GM19351 (cell line): ENCODE results near the gene TMEM9B.
"Not testable (repeated sequence)": the region's sequence is repeated elsewhere in the genome, so short reads cannot be mapped to it uniquely, and the experiment has no call there.

Experiments used
- ATAC-seq: cut with Tn5 transposase; IDR thresholded peaks from one replicate; pipeline ENCODE4 v1.9.1; 2021; ENCODE audit warnings: mild to moderate bottlenecking, moderate library complexity; ENCODE audit not compliant: unreplicated experiment

The TMEM9B gene

GRCh38 chr11:8964324-8965320, at the start of gene TMEM9B:
Gene TMEM9B, minus strand, starts transcription at chr11:8964442. Its CDS starts 129 bp downstream, at chr11:8964313.
- ATAC-seq, result peak; percentile 68

DNA sequence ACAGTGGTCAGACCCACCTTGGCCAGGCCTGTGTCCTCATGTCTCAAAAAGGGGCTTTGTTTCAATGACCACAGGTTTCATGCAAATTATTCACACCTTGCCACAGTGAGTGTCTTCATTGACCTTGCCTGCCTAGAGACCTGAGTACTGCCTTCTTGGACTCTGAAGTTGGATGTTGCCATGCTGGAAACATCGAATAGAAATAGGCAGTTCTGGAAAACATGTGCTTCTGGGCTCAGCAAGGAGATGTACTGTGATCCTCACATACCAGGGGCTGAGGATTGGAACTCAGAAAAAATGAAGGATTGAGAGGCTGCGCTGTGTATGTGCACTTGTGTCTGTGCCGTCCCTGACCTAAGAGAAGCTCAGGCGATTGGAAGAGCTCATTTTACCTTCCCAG, 49.1 kb upstream of the TMEM9B start:
- no peak for ATAC-seq

DNA sequence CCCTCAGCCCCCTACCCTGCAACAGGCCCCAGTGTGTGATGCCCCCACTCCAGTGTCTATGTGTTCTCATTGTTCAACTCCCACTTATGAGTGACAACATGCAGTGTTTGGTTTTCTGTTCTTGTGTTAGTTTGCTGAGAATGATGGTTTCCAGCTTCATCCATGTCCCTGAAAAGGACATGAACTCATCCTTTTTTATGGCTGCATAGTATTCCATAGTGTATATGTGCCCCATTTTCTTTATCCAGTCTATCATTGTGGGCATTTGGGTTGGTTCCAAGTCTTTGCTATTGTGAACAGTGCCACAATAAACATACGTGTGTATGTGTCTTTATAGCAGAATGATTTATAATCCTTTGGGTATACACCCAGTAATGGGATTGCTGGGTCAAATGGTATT, 45.3 kb upstream of the TMEM9B start:
- not testable (repeated sequence) for ATAC-seq

DNA sequence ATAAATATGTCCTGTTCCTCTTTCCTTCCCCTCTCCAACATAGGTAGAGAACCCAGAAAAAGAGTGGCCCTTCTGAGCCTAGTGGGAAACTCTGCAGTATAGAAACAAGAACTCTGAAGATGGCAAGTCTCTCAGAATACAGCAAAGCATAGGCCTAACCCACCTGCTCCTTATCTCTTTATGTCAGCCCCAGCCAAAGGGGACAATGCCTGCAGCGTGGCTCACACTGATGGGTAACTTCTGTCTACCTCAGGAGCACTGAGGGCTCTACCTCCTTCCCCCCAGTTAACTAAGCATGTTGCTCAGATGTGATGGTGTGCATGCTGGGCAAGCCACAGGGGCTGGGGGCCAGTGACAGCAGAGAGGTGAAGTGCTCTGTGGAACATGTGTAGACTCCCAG, 44.4 kb upstream of the TMEM9B start:
- ATAC-seq, result no peak

- no peak for ATAC-seq
Observed at GRCh38 chr11:9008011-9008550, 43.8 kb upstream of the TMEM9B start.

- no peak for ATAC-seq
Observed at GRCh38 chr11:9005087-9005486, 40.8 kb upstream of the TMEM9B start.

DNA sequence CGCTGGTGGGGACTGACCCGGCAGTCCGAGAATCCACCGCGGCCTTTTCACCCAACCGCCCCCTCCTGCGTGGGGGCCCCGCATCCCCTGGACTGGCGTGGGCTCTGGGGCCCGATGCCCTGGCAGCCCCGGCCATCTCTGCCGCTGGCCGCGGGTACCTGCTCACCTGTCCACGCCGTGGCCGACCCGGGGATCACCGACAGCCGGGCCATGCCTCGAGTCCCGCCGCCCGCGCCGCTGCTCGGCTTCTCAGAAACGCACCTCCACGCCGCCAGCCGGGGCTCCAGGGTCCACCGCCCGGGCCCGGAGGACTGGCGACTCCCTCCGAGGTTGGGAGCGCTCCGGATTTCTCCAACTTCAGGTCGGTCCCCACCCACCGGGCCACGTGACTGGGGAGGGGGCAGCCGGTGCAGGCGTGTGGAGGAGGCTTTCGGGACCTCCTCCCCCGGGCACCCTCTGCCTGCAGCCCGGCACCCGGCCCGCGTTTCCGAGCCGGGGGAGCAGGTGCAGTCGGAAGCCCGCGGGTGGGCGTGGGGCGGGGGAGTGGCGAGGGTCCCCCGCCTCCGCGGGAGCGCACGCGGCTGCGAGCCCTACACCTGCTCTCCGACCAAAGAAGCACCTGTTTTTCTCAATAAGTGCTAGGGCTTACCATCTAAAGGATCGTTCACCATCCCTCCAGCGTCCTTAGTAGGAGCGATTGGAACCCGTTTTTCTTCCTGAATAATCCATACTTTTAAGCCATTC, 40.1 kb upstream of the TMEM9B start:
- ATAC-seq, result peak; percentile 11

DNA sequence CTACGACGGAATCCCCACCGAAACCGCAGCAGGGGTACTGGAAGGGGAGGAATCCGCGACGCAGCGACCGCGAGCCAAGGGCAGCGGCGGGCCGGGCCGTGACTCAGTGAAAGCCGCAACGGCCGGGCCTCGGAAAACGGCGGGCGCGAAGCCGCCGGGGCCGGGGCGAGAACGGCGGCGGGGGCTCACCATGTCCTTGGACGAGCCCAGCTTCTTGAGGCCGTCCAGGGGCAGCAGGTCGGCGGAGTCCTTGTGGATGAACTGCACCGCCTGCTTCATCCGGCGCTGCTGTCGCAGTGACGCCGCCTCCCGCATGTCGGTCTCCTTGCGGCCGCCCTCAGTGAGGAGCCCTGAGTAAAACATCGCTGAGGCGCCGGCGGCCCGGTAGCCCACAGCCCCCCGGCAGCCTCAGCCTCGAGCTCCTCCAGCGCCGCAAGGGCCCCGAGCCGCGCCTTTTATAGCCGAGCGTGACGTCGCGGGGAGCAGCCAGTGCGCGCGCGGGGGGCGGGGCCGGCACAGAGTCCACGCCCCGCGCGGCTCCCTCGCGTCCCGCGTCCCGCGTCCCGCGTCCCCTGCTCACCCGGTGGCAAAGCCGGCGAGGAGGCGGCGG, 39.4 kb upstream of the TMEM9B start, which contains the start of gene NRIP3:
Gene NRIP3, minus strand, starts transcription at position 429 of the 610 bp plus-strand sequence. Its CDS starts 66 bp downstream, at position 363.
- ATAC-seq, result peak; percentile 68

- no peak for ATAC-seq
Observed at GRCh38 chr11:9002920-9003572, 38.8 kb upstream of the TMEM9B start.

DNA sequence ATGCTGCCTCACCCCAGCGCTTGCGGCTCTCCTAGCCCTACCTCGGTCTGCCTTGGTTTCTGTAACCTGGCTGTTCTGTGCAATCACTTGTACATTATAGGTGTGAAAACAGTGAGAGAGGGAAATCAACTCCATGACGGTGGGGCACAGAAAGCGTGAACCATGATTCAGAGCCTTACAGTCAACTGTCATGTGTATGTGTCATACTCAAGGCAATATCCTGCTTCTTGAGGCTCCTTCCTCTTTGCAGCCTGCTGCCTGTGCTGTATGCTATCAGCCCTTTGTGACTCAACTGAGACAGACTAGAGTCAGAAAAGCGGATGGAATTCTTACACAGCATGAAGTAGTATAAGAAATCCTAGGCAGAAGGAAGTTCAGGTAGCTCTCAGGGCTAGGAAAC, 37.5 kb upstream of the TMEM9B start:
- ATAC-seq, result no peak

DNA sequence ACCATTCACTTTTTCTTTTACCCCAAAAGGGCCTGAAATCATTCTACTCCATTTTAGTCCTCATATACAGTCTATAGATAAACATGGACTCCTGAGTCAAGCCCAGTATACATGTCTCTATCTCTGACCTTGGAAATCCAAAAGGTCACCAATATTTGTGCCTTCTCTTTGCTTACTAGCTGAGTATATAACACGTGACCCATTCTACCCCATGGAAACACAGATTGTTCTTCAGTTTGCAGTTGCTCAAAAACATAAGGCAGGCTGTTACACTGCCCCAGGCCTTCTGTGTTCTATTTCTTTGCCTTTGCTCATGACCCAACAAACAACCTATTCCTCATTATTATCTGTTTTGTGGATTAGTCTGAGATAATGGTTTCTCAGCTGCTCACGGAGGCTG, 33.8 kb upstream of the TMEM9B start:
- ATAC-seq, result no peak

DNA sequence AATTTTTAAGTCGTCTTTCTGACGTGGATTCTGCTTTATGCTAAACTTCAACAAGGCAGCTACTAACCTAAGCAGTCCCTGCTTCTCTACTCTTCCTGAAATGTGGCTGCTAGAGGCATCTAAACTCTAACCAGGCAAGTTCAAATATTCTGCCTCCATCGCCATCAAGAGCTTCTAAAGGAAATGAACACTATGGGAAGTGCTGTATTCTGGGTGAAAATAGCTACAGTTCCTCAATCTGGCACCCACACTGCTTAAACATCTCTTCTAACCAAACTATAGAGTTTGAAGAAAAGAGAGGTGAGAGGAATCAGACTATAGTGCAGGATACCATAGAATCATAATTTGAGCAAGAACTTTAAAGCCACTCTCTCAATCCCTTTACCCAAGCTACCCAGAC, 33.2 kb upstream of the TMEM9B start:
- ATAC-seq, result no peak

GRCh38 chr11:8989453-8989852, 25.2 kb upstream of the TMEM9B start:
- ATAC-seq, result no peak

- no peak for ATAC-seq
Observed at GRCh38 chr11:8988329-8989234, 24.3 kb upstream of the TMEM9B start.

GRCh38 chr11:8987446-8987845, 23.2 kb upstream of the TMEM9B start:
- ATAC-seq, result no peak

GRCh38 chr11:8986772-8987171, 22.5 kb upstream of the TMEM9B start:
- ATAC-seq, result not testable (repeated sequence)

- ATAC-seq, result no peak
Observed at GRCh38 chr11:8985462-8985861, 21.2 kb upstream of the TMEM9B start.

GRCh38 chr11:8983552-8983951, 19.3 kb upstream of the TMEM9B start:
- no peak for ATAC-seq

DNA sequence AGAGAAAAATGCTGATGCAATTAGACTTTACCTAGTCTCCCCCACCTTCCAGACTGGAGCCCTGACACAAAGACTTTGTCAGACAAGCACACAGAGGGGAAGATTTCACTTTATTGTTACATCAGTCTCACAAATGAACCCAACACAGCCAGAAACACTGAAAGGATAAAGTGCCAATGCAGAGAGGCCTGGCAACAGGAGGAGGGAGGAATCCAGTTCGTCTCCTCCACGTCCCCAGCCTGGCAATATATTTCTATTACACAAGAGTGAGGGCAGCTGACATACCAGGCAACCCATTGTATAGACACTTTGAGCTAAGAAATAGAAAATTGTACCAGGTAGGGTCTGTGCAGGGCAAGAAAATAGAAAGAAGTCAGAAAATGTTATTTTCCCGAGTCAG, 16.2 kb upstream of the TMEM9B start:
- no peak for ATAC-seq
